Occipital lobe (tissue), 2 donors: ENCODE results near the gene ALDH16A1. TPM values are rescaled to one million over a fixed set of nuclear protein-coding genes. Genes with fewer than 3 reads are reported as not detected.

Experiments
- DNase-seq: peaks from one replicate; lab custom pipeline; 2025; lab: John Stamatoyannopoulos, UW
- total RNA-seq: library from RNA; depleted of rRNA; stranded (reverse); fragments of >200 nt; gene quantifications from one replicate; pipeline ENCODE4 v1.2.3, GENCODE V29; 2014

ALDH16A1 gene
- total RNA-seq, 1 donor from 2014 or later: 8.0 TPM

DNA sequence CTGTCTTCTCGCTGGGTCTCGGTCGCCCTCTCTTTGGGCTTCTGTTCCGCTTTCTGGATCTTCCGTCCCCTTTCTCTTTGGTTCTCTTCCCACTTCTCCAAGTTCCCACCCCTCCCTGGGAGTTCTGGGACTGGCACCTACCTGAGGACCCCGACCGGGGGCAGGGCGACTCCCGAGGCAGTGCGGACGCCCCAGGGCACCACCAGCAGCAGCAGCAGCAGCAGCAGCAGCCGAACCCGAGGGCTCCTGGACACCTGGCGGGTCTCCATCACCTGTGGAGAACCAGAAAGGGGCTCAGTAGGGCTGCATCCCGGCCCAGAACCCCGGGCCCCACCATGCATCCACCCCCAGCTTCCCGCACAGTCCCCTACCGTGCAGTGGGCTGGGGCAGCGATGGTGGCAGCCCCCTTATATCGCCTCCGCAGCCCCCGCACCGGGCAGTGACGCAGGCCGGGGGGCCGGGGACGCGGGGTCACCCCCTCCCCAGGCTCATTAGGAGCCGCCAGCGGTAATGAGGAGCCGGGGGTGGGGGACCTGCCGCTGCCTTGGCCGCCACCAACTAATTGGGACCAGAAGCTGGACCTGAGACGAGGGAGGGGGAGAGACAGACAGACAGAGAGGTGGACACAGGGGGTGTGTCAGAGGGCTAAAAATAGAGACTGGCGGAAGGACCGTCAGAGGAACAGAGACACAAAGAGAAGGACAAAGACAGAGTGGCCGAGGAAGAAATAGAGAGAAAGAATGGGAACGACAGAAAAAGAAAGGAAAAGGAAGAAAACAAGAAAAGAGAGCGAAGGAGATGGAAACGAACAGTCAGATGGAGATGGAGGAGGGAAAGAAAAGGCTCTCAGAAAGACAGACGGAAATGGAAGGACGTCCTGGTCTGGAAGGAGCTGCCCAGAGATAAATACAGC, 29.7 kb upstream of the ALDH16A1 start, which contains the start of gene PTH2:
Gene PTH2, minus strand, starts transcription at position 371 of the 914 bp plus-strand sequence. Its CDS starts 102 bp downstream, at position 269.
- no peak for DNase-seq

DNA sequence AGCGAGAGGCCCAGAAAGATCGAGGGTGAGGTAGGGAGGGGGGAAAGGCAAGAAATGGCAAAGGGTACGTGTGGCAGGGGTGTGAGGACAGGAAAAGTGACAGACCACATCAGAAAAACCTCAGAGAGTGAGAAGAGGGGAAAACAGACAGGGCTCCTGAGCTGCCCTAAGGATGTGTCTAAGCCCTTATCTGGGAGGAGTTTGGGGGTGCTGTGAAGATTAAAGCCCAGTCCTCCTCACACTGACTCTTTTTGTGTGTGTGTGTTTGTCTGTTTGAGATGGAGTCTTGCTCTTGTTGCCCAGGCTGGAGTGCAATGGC, 29.1 kb upstream of the ALDH16A1 start:
- DNase-seq: no peak

DNA sequence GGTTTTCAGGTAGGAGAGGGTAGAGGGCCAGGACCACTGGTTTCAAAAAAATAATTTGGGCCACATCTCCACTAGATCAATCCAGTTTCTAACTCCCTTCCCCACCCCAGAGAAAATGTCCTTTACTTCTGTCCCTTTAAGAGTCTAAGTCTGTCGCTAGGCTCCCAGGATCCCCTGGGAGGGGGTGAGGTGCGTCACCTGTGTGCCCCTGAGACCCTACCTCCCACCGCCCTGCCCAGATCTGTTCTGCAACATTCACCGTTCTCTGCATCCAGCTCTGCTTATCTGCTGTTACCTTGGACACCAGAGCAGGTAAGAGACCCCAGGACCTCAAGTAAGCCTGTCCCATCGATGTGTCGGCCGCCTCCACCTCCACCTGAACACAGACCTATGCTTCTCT, 27.8 kb upstream of the ALDH16A1 start, which contains the start of gene GFY:
Gene GFY, plus strand, starts transcription at position 211 of the 400 bp plus-strand sequence. CDS start 1,043 bp downstream, outside the sequence.
- DNase-seq: no peak

DNA sequence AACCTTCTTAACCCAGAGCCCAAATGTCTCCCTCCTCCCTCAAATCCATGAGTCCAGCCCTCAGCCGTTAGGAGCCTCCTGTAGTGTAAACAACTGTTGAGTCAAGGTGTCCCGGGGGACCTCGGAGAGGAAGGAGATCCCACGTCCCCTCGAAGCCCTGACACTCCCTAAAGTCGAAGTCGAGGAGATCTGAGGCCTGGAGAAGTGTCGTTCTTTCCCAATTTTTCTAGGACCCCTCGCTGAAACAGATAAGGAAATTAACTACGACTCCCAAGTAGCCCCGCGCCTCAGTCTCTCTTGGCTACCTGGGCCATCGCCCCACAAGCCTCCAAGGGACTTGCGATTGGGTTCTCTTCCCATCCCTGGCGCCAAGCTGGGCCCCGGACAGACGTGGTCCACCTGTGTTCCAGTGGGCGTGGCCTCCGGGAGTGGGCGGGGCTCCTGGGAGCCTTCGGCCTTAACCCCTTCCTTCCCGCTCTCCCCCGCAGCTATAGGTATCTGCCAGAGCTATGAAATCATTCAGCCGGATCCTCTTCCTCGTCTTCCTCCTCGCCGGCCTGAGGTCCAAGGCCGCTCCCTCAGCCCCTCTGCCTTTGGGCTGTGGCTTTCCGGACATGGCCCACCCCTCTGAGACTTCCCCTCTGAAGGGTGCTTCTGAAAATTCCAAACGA, 27.0 kb upstream of the ALDH16A1 start:
- DNase-seq: no peak

DNA sequence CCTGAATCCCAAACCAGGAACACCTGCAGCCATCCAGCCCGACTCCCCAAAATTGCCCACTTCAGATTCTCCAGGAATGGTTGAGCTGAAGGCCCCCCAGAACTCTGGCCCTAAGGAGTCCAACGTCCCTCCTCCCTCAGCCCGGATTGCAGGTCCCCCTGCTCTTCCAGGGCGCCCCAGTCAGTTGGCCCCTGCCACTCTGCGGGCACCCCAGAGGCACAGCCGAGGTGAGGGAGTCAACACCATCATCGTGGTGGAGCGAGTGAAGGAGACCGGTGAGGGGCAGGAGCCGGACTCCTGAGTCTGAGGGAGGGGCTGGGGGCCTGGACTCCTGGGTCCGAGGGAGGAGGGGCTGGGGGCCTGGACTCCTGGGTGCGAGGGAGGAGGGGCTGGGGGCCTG, 25.7 kb upstream of the ALDH16A1 start:
- DNase-seq: no peak

DNA sequence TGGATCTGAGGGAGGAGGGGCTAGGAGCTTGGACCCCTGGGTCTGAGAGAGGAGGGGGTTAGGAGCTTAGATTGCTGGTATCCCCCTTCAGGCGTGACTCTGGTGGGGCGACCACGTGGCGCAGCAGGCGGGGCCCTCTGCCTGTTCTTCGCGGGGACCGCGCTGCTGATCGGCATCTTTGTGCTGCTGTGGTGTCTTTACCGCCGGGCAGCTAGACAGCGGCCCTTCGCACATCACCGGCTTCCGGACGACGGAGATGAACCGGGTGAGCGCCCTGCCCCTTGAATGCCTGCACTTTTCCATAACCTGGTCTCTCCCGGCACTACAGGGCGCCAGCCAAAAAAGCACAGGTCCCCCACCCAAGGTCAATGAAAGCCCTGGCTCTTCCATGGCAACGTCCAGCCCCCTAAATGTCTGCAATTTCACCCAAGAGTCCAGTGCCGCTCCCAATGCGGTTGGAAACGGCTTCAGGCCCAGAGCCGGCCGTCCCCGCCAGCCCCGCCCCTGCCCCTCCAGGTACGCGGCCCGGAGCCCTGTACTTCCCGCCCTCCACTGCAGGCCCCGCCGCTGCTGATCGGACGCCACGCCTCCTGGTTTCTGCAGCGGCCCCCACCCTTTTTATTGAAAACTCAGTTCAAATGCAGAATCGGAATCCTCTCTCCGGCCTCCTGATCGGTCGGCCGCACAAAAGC, 25.0 kb upstream of the ALDH16A1 start:
- no peak for DNase-seq

DNA sequence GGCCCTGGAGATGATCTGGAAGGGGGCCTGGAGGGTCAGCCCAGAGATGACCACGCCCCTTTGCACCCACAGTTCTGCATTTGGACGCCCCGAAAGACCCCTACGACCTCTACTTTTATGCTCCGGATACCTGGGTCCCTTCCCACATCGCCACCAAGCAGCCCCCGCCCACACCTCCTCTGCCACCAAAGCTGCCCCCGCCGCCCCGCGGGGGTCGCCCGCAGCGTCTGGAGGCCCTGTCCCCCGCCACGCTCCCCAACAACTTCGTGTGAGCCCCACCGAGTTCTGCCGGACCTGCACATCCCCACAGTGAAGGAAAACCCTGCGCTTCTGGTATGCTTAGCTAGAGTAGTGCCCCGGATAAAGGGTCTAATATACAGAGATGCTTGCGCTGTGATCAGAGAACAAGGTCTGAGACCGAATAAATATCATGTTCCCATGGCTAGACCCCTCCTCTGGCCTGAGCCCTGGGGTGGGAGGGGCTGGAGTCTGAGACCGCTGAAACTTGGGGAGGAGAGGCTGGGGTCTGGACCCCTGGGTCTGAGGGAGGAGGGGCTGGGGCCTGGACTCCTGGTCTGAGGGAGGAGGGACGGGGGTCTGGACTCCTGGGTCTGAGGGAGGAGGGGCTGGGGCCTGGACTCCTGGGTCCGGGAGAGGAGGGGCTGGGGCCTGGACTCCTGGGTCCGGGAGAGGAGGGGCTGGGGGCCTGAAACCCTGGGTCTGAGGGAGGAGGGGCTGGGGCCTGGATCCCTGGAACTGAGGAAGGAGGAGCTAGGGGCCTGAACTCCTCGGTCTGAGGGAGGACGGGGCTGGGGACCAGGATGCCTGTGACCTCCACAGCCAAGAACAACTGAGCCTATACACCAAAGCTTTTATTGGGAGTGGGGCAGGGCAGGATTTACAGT, 24.2 kb upstream of the ALDH16A1 start:
- no peak for DNase-seq

DNA sequence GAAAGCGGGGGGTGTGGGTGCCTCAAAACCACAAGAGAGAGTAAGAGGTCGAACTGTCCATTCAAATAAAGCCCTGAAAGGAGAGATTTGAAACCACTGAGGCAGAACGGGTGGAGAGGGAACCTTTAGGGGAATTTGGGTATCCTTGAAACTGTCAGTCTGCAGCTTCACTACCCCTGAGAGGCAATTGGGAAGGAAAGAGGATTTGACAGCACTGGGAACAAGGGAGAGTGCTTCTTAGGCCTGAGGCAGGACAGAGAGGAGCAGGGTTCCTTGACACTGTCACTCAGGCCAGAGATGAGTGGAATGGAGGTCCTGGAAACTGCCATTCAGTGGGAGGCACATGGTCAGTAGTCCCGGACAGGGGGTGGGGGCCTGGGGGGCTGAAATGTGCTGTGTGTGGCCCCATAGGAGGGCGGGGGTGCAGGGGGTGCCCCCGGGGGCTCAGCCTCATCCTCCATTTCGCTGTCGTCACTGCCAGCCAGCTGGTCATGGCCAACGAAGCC, 22.8 kb upstream of the ALDH16A1 start:
- no peak for DNase-seq

DNA sequence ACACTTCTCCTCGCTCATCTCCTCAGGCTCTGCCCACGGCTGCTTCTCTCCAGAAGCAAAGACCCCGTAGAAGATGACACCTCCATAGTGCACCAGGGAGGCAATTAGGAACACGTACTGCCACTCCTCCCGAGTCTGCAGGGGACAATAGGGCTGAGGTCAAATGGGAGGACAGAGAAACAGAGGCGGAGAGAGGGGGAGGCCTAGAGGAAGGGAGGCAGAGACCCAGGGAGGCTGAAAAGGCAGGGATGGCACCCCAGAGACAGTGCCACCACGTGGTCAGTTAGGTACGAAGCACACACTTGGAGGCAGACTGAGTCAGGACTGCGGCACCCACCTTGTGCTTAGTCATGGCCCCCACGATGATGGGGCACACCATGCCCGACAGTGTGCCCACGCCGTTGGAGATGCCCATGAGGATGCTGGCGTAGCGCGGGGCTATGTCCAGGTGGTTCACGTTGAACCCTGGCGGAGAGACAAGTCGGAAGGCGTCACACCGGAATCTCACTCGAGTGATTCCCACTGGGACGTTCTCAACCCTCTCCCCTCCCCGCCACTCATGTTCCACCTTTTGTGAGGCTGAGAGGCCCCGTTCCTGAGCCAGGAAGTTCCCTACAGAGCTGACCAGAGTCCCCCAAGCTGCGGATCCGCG, 22.2 kb upstream of the ALDH16A1 start:
- peak; percentile 11 for DNase-seq

DNA sequence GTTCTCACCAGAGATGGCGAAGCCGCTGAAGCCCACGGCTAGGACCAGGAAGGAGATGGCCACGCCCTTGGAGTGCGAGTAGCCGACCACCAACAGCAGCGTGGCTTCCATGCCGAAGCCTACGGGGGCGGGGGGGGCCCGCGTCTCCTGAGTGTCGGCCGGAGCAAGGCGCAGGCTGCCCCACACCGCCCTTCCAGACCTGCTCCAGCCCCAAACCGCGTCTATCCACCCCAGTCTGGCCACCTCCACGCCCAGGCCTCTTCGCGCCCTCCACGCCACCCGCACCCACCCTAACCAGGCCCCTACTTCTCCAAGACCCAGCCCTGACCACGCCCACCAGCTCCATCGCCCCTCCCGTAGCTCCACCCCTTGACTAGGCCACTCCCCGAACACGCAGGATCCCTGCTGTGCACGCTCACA, 21.7 kb upstream of the ALDH16A1 start:
- DNase-seq: peak; percentile 10

DNA sequence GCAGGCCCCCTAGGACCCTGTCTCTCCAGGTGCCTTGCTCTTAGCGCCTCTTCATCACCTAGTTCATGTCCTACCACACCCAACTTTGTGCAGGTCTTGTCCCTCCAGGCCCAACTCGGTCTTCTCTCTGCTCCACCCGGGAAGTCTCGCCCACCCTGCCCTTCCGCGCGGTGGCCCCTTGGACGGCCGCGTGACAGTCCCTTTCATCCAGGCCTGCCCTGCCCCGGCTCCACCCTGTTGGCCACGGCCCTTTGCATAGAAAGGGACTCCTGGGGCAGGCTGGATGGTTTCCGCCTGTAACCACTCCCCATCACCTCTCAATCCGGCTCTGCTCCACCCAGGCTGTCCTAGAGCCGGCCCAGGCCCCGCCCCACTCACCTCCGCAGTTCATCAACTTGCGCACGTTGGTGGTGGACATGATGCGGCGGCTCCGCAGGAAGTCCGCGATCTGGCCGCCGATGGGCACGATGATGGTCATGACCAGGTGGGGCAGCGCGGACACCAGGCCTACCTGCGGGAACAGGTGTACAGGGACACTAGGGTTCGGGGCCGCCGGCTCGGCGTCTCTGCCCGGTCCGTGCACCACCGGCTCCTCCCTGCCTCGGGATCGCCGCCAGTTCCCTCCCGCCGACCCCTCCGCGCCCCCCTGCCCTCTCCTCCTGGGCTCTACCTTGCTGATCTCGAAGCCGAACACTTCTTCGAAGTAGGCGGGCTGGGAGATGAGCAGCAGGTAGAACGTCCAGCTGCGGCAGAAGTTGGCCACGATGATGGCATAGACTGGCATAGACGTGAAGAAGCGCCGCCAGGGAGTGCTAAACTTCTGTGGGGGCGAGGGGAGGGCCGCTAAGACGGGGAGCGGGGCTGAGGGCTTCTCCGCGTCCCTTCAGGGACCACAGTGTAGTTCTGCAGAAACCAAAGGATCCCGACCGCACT, 20.6 kb upstream of the ALDH16A1 start:
- DNase-seq: no peak

DNA sequence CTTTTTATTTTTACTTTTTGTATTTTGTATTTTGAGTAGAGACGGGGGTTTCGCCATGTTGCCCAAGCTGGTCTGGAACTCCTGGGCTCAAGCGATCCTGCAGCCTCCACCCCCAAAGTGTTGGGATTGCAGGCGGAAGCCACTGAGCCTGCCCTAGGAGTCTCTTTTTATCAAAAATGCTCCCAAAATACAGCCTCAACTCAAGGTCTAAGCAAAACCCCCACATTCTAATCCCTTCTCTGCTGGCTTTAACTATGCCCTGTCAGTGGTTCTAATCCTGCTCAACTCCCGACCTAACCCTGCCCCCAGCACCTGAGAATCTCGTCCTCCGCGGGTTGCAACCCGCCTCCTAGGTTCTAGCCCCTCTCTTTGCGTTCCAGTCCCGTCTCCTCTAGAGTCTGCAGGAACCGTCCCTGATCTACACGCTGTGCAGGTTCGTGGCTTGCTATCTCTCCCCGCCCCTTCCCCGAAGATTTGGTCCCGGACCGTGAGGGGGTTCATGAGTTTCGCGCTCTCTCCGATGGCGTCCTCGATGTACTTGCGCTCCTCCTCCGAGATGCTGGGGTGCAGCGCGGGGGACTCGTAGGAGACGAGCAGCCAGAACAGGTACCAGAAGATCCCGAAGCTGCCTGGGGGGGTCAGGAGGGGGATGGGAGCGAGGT, 19.7 kb upstream of the ALDH16A1 start:
- DNase-seq: no peak

DNA sequence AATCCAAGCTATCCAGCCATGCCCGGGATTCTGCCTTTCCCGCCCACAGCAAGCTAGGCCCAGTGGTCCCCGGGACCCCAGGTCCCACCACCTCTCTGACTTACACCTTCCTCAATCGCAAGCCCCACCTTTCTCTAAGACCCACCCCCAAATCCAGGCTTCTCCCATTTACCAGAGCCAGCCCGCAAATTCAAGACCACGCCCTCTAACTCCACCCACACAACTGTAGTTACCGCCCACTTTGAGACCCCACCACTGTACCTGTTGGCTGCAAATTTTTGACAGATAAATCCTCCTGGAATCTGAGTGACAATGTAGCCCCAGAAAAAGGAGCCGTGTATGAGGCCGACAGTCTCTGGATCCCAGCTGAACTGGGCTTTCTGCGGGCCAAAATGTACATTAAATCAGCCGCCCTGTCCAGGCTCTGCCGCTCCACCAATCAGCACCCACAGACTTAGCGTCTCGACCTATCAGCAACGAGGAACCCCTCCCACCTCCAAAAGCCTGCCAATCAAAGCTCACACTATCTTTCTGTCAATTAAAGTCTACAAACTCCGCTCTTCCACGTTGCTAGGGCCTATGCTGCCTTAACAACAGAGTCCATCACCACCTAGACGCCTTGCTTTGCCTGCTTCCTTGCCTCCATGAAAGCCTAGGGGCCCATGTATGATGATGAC, 18.0 kb upstream of the ALDH16A1 start:
- peak; percentile 21 for DNase-seq

DNA sequence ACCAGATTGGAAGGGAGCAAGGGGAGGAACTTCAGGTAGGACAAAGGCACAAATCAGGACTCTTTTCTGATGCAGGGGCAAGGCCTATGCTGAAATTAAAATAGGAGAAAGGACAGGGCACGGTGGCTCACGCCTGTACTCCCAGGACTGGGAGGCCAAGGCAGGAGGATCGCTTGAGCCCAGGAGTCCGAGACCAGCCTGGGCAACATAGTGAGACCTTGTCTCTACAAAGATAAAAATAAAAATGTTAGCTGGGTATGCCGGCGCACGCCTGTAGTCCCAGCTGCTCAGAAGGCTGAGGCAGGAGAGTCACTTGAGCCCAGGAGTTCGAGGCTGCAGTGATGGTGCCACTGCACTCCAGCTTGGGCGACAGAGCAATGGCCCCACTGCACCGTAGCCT, 17.4 kb upstream of the ALDH16A1 start:
- no peak for DNase-seq

DNA sequence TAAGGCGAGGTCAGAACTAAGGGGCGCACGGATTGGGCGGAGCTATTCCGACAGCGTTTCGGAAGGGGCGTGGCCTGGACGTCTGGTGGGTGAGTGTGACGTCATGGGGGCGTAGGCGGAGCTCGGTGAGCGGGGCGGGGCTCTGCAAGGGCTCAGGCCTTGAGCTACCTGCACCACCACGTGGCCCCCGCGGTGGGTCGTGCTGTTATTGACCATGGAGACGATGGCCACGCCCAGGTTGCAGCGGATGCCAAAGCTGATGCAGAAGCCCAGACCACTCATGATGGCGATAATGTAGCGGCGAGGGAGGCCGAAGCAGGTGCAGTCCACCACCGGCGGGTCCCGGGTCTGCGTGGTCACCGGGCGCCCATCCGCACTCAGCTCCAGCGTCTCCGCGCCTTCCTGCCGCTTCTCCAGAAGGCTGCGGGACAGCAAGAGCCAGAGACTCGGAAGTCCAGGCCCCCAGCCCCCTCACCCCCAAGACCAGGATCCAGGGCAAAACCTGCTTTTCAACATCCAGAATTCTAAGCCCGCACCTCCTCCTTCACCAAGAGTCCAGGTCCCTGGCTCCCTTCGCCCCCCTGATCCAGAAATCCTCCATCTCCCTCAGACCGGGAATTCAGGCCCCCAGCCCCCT, 16.5 kb upstream of the ALDH16A1 start:
- peak; percentile 14 for DNase-seq

DNA sequence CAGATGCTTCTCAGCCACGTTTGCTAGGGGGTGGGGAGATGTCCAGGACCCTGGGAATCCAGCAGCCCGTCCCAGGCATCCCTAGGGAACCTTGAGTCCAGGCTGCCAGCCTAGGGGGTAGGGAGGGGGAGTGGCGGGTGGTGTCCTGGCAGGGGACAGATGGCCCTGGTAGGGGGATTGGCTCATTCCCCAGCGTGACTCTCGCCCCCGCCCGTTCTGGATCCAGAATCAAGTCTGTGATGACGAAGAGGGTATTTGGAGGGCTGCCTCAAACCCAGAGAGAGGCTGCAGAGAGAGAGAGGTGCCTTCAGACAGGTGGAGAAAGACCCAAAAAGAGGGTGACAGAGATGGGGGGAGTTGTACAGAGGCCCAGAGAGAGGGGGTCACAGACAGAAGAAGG, 15.8 kb upstream of the ALDH16A1 start:
- peak; percentile 76 for DNase-seq

DNA sequence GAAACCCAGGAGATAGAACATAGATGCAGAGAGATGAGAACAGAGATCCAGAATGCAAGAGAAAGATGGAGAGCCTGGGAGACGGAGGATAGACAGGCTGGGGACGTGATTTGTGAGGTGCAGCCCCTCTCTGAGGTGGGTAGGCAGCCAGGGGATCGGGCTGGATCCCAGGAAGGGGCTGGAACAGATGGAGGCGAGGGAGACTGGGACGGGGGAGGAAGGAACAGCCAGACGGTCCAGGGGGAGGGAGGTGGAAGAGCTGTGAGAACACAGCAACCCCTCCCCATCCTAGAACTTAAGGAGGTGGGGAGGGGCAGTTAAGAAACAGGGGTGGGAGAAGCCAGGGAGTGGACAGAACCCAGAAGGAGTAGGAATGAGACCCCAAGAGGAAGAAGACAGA, 14.8 kb upstream of the ALDH16A1 start:
- peak; percentile 42 for DNase-seq

DNA sequence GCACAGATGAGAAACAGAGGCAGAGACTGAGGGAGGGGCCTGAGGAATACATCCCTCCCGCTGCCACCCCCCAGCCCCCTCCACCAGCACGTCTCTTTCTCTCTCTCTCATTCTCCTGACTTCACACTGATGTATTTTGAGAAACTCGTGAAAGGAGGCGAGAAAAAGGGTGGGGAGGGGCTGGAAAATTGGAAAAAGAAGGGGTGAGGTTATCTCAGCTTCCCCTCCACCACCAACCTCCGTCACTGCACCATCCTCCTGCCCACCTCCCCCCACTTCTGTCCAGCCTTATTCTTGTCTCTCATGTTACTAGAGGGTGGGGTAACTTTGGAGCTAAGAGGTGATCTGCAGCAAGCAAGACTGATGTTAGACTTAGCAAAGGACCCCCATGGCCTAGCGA, 13.2 kb upstream of the ALDH16A1 start:
- DNase-seq: no peak
